ENCODE measurements around the gene AGBL4.

- TF ChIP-seq CTCF (IDR thresholded peaks at IDR 0.05), result no peak
- TF ChIP-seq POLR2AphosphoS5 (IDR thresholded peaks at IDR 0.05), result no peak
- TF ChIP-seq POLR2A (IDR thresholded peaks at IDR 0.05; ENCODE audit: low read depth), result no peak
- TF ChIP-seq EP300 (IDR thresholded peaks at IDR 0.05), result no peak
Observed at GRCh38 chr1:48611841-48612240, 1411.9 kb downstream of the AGBL4 start.
